HepG2 (cell line): ENCODE data around the gene GLI3. TPM values are rescaled to one million over a fixed set of nuclear protein-coding genes. Genes with fewer than 3 reads are reported as not detected.

Source experiments
- ATAC-seq: fragments of 200-7000 bp; cut with Tn5 transposase; 3 replicates; pipeline ENCODE4 v1.9.1; 2020; ENCODE audit warnings: mild to moderate bottlenecking, moderate library complexity
- BruUV-seq: library from RNA; stranded (reverse); fragments of 400-500 nt; replicated peaks from 2 replicates; lab custom pipeline; 2021; lab: Mats Ljungman, UMichigan
- CTCF ChIA-PET: fragments of 300-600 bp; formaldehyde crosslinking; extraction: SDS; loops from one replicate; lab custom pipeline; 2021; ENCODE audit warnings: low total read pairs, inconsistent platforms, low intra/inter-chr PET ratio; lab: Yijun Ruan, JAX
- POLR2A ChIA-PET: fragments of 350-600 bp; sonication (Branson Sonifier 250); formaldehyde crosslinking; loops from one replicate; lab custom pipeline; 2020; ENCODE audit warnings: antibody characterized with exemption, inconsistent platforms; lab: Yijun Ruan, JAX
- DNase-seq: peaks from one replicate; pipeline ENCODE4 v3.0.0-alpha.2; 2015; ENCODE audit warnings: low spot score
- FAIRE-seq: peaks from 3 replicates; lab custom pipeline; 2011; peaks lifted over from hg19 to GRCh38; lab: Jason Lieb, UNC
- H2AFZ ChIP-seq: one replicate; pipeline ENCODE4 v1.6.1; 2011; ENCODE audit warnings: low read length, inconsistent platforms
- H3K27ac ChIP-seq: fragments of 300-600 bp; 3 replicates; pipeline ENCODE4 v1.8.0; 2011; ENCODE audit warnings: mixed run types, mild to moderate bottlenecking, mixed read lengths, low read length, inconsistent platforms; ENCODE audit not compliant: insufficient read depth; ENCODE audit errors: extremely low read length
- H3K27me3 ChIP-seq, 2 experiments: fragments of 200-600 bp in 1 of 2; 2 replicates in 1 of 2; 3 replicates in 1 of 2; pipeline versions ENCODE4 v1.6.0 to v1.8.0; 2011; ENCODE audit warnings: low read length in 2 of 2, mild to moderate bottlenecking in 2 of 2, moderate library complexity in 2 of 2, inconsistent platforms in 1 of 2; ENCODE audit not compliant: insufficient read depth in 2 of 2, control insufficient read depth in 1 of 2
- H3K36me3 ChIP-seq, 2 experiments: fragments of 200-600 bp in 1 of 2; replicated peaks in 1 of 2; 2 replicates in 1 of 2; 3 replicates in 1 of 2; pipeline versions ENCODE4 v1.5.1 to v1.8.0; 2011; ENCODE audit warnings: low read length in 2 of 2, inconsistent platforms in 1 of 2; ENCODE audit not compliant: insufficient read depth in 2 of 2, control insufficient read depth in 1 of 2
- H3K4me1 ChIP-seq: 2 replicates; pipeline ENCODE4 v1.5.1; 2012; ENCODE audit warnings: low read length, inconsistent platforms; ENCODE audit not compliant: insufficient read depth
- H3K4me2 ChIP-seq: 2 replicates; pipeline ENCODE4 v1.6.0; 2011; ENCODE audit warnings: low read depth, low read length, inconsistent platforms
- H3K4me3 ChIP-seq, 3 experiments: fragments of 200-600 bp in 1 of 3; sonication (generic), shearing (Covaris generic) in 1 of 3; replicated peaks in 1 of 3; 2 replicates each; pipeline ENCODE4 v1.5.1; 2011 to 2016; ENCODE audit warnings: low read length in 3 of 3, inconsistent platforms in 2 of 3, low read depth in 2 of 3, mild to moderate bottlenecking in 2 of 3, control low read depth in 1 of 3, mixed read lengths in 1 of 3; ENCODE audit not compliant: insufficient read depth in 1 of 3
- H3K79me2 ChIP-seq: one replicate; pipeline ENCODE4 v1.6.1; 2011; ENCODE audit warnings: low read length, inconsistent platforms; ENCODE audit not compliant: insufficient read depth
- H3K9ac ChIP-seq: 2 replicates; pipeline ENCODE4 v1.6.0; 2011; ENCODE audit warnings: mild to moderate bottlenecking, low read depth, low read length, inconsistent platforms; ENCODE audit not compliant: insufficient read depth
- H3K9me3 ChIP-seq: 2 replicates; pipeline ENCODE4 v1.5.1; 2012; ENCODE audit warnings: mild to moderate bottlenecking, low read length
- H4K20me1 ChIP-seq: 2 replicates; pipeline ENCODE4 v1.6.0; 2011; ENCODE audit warnings: inconsistent platforms, mild to moderate bottlenecking, low read length, moderate library complexity; ENCODE audit not compliant: insufficient read depth
- ARID2 ChIP-seq: sonication (generic); formaldehyde crosslinking; IDR thresholded peaks from 2 replicates; pipeline ENCODE4 v1.8.1; 2022; ENCODE audit warnings: mild to moderate bottlenecking, missing genetic modification reagents, borderline replicate concordance
- ATM ChIP-seq: fragments of 450-650 bp; IDR thresholded peaks from 2 replicates; pipeline ENCODE4 v1.7.1; 2017; ENCODE audit warnings: mild to moderate bottlenecking, borderline replicate concordance
- EED ChIP-seq: sonication (generic); formaldehyde crosslinking; IDR thresholded peaks from 2 replicates; pipeline ENCODE4 v1.5.0; 2020; ENCODE audit warnings: mild to moderate bottlenecking, missing genetic modification reagents
- FOXK1 ChIP-seq: sonication (generic); formaldehyde crosslinking; IDR thresholded peaks from 2 replicates; pipeline ENCODE4 v1.4.0; 2020; ENCODE audit warnings: low read depth, missing genetic modification reagents, borderline replicate concordance
- GTF2F1 ChIP-seq: fragments of 150-350 bp; IDR thresholded peaks from 2 replicates; pipeline ENCODE4 v1.6.1; 2014; ENCODE audit warnings: low read length
- HMG20A ChIP-seq: IDR thresholded peaks from 2 replicates; pipeline ENCODE4 v1.6.1; 2016; ENCODE audit warnings: borderline replicate concordance
- MEIS2 ChIP-seq: sonication (generic); formaldehyde crosslinking; IDR thresholded peaks from 2 replicates; pipeline ENCODE4 v1.9.0; 2021; ENCODE audit warnings: mild to moderate bottlenecking, missing genetic modification reagents
- MTF1 ChIP-seq: sonication (generic); formaldehyde crosslinking; IDR thresholded peaks from 2 replicates; pipeline ENCODE4 v1.5.0; 2020; ENCODE audit warnings: missing genetic modification reagents
- RFX1 ChIP-seq: fragments of 450-650 bp; IDR thresholded peaks from 2 replicates; pipeline ENCODE4 v1.6.1; 2017
- SIN3A ChIP-seq: IDR thresholded peaks from 2 replicates; pipeline ENCODE4 v1.6.1; 2011; ENCODE audit warnings: low read depth, mild to moderate bottlenecking, control low read depth, low read length, borderline replicate concordance
- TOE1 ChIP-seq: sonication (generic); formaldehyde crosslinking; IDR thresholded peaks from 2 replicates; pipeline ENCODE4 v1.4.0; 2020; ENCODE audit warnings: mild to moderate bottlenecking, missing genetic modification reagents
- ZNF629 ChIP-seq: sonication (generic); formaldehyde crosslinking; conservative IDR thresholded peaks from 2 replicates; pipeline ENCODE4 v1.5.0; 2020; ENCODE audit warnings: missing genetic modification reagents
- ZNF773 ChIP-seq: sonication (generic); formaldehyde crosslinking; IDR thresholded peaks from 2 replicates; pipeline ENCODE4 v1.4.0; 2020; ENCODE audit warnings: missing genetic modification reagents, borderline replicate concordance
- ZNF839 ChIP-seq: sonication (generic); formaldehyde crosslinking; IDR thresholded peaks from 2 replicates; pipeline ENCODE4 v1.4.0; 2020; ENCODE audit warnings: missing genetic modification reagents, mild to moderate bottlenecking, borderline replicate concordance
- WGBS: methylation state at CpG from one replicate; pipeline ENCODE4 v1.1.6; 2017; ENCODE audit warnings: low lambda C conversion rate; 5-methylcytosine and 5-hydroxymethylcytosine counted together
- in situ Hi-C: cut with HindIII; loops from 2 replicates; pipeline ENCODE4 v1.10.0; 2017; ENCODE audit warnings: low pct_unique_long_range_greater_than_20kb; ENCODE audit not compliant: extremely low pct_ligation_motif_present
- intact Hi-C: fragments of 100-400 bp; cut with micrococcal nuclease; formaldehyde crosslinking; loops from one replicate; pipeline ENCODE4 v1.10.0; 2022; ENCODE audit not compliant: unreplicated experiment
- polyA plus RNA-seq, 8 experiments: library from polyadenylated mRNA; depleted of rRNA in 3 of 8; stranded (reverse) in 7 of 8; unstranded in 1 of 8; fragments of >200 nt; fragmentation: Illumina TruSeq in 4 of 8; extraction: Trizol in 4 of 8; gene quantifications; 2 replicates each; pipeline versions ENCODE4 v1.2.1 to v1.2.3, GENCODE V29; 2011 to 2016; ENCODE audit warnings: low read depth in 4 of 8, missing spikeins in 1 of 8, mixed read lengths in 1 of 8; ENCODE audit not compliant: insufficient read depth in 1 of 8
- total RNA-seq, 5 experiments: library from RNA; depleted of rRNA; stranded (reverse); fragments of >200 nt; fragmentation: Illumina TruSeq; extraction: Trizol; gene quantifications; 2 replicates each; pipeline ENCODE4 v1.2.3, GENCODE V29; 2016; ENCODE audit warnings: low read depth in 1 of 5
- TF ChIP-seq, protein P1 (sequence below): sonication (generic); formaldehyde crosslinking; IDR thresholded peaks from 2 replicates; pipeline ENCODE4 v1.4.0; 2020; ENCODE audit warnings: mild to moderate bottlenecking, missing genetic modification reagents
- TF ChIP-seq, protein P2 (sequence below): sonication (generic); formaldehyde crosslinking; IDR thresholded peaks from 2 replicates; pipeline ENCODE4 v1.5.1; 2020; ENCODE audit warnings: mild to moderate bottlenecking, missing genetic modification reagents, borderline replicate concordance
- TF ChIP-seq, protein P3 (sequence below): sonication (generic); formaldehyde crosslinking; IDR thresholded peaks from 2 replicates; pipeline ENCODE4 v1.9.0; 2022; ENCODE audit warnings: low read depth, missing genetic modification reagents
- TF ChIP-seq, protein P4 (sequence below): sonication (generic); formaldehyde crosslinking; IDR thresholded peaks from 2 replicates; pipeline ENCODE4 v1.4.0; 2020; ENCODE audit warnings: missing genetic modification reagents

Gene GLI3
- total and polyA plus RNA-seq, 2 of the 13 experiments (the other 11 are each of a cell fraction or from before 2014, with no cell fraction given): not detected

DNA sequence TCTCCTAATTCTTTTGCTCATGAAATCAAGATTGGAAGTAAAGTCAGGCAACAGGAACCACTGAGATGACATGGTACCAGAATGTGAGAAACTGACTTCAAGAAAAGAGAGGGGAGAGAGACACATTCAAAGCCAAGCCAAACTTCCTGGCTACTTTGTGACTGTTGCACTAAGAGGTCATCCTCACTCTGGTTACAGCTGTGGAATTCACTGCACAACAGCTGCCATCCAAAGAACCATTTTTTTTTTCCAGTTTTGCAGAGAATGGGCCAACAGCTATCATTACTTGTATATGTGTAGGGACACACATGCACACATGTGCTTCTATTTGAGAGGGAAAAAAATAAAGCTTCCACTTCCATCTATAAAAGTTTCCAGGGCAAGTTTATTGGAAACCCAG, 203.5 kb downstream of the GLI3 start (continued):
- TF ChIP-seq, protein P1, sequence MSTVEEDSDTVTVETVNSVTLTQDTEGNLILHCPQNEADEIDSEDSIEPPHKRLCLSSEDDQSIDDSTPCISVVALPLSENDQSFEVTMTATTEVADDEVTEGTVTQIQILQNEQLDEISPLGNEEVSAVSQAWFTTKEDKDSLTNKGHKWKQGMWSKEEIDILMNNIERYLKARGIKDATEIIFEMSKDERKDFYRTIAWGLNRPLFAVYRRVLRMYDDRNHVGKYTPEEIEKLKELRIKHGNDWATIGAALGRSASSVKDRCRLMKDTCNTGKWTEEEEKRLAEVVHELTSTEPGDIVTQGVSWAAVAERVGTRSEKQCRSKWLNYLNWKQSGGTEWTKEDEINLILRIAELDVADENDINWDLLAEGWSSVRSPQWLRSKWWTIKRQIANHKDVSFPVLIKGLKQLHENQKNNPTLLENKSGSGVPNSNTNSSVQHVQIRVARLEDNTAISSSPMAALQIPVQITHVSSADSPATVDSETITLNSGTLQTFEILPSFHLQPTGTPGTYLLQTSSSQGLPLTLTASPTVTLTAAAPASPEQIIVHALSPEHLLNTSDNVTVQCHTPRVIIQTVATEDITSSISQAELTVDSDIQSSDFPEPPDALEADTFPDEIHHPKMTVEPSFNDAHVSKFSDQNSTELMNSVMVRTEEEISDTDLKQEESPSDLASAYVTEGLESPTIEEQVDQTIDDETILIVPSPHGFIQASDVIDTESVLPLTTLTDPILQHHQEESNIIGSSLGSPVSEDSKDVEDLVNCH (CRISPR knock-in tag): no peak
- TF ChIP-seq MEIS2 (CRISPR knock-in tag): no peak
- TF ChIP-seq ZNF773: no peak
- no peak for TF ChIP-seq ZNF839 (CRISPR knock-in tag)
- TF ChIP-seq RFX1: no peak
- TF ChIP-seq HMG20A: no peak
- no peak for TF ChIP-seq ZNF629 (CRISPR knock-in tag)
- TF ChIP-seq, protein P2, sequence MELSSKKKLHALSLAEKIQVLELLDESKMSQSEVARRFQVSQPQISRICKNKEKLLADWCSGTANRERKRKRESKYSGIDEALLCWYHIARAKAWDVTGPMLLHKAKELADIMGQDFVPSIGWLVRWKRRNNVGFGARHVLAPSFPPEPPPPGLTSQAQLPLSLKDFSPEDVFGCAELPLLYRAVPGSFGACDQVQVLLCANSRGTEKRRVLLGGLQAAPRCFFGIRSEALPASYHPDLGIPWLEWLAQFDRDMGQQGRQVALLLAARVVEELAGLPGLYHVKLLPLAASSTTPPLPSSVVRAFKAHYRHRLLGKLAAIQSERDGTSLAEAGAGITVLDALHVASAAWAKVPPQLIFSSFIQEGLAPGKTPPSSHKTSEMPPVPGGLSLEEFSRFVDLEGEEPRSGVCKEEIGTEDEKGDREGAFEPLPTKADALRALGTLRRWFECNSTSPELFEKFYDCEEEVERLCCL (CRISPR knock-in tag): no peak

DNA sequence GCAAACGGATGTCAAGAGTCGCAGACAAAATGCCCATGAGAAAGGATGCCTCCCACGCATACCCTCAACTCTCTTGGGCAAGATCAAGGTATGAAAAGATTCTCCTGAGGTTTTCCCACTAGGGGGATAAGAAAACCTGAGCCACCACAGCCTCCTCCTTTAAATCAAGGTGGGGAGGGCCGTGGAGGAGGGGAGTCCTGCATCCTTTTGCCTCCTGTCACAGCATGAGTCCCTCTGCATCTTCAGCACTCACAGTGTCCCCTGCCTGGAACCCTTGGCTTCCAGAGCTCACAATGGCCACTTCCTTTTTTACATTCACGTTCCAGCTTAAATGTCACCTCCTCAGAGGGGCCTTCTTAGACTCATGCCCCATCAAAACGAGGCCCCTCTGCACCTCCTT, 207.6 kb downstream of the GLI3 start:
- Histone ChIP-seq H4K20me1 (no peaks in the 10 kb centered on the region), H3K9ac (no peak overlapping the region), H3K4me3 (no peak overlapping the region), H3K79me2 (no peaks in the 10 kb centered on the region), H3K36me3 (no peaks in the 10 kb centered on the region), H2AFZ (no peak overlapping the region), H3K27ac (no peak overlapping the region), H3K4me2 (no peak overlapping the region), H3K27me3 (peaks cover 0 to 23% of the 10 kb centered on the region in 2 experiments; a peak in 3 of 5 replicates), H3K9me3 (no peaks in the 10 kb centered on the region), H3K4me1 (no peaks in the 10 kb centered on the region)
- TF ChIP-seq MTF1 (CRISPR knock-in tag) (no peak), EED (CRISPR knock-in tag) (no peak), ARID2 (CRISPR knock-in tag) (no peak), SIN3A (no peak), TOE1 (CRISPR knock-in tag) (no peak), GTF2F1 (no peak), FOXK1 (CRISPR knock-in tag) (no peak), ATM (no peak)
- TF ChIP-seq, protein P3, sequence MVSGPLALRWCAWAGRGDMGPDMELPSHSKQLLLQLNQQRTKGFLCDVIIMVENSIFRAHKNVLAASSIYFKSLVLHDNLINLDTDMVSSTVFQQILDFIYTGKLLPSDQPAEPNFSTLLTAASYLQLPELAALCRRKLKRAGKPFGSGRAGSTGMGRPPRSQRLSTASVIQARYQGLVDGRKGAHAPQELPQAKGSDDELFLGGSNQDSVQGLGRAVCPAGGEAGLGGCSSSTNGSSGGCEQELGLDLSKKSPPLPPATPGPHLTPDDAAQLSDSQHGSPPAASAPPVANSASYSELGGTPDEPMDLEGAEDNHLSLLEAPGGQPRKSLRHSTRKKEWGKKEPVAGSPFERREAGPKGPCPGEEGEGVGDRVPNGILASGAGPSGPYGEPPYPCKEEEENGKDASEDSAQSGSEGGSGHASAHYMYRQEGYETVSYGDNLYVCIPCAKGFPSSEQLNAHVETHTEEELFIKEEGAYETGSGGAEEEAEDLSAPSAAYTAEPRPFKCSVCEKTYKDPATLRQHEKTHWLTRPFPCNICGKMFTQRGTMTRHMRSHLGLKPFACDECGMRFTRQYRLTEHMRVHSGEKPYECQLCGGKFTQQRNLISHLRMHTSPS (CRISPR knock-in tag): no peak
- TF ChIP-seq, protein P4, sequence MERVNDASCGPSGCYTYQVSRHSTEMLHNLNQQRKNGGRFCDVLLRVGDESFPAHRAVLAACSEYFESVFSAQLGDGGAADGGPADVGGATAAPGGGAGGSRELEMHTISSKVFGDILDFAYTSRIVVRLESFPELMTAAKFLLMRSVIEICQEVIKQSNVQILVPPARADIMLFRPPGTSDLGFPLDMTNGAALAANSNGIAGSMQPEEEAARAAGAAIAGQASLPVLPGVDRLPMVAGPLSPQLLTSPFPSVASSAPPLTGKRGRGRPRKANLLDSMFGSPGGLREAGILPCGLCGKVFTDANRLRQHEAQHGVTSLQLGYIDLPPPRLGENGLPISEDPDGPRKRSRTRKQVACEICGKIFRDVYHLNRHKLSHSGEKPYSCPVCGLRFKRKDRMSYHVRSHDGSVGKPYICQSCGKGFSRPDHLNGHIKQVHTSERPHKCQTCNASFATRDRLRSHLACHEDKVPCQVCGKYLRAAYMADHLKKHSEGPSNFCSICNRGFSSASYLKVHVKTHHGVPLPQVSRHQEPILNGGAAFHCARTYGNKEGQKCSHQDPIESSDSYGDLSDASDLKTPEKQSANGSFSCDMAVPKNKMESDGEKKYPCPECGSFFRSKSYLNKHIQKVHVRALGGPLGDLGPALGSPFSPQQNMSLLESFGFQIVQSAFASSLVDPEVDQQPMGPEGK: no peak
- WGBS: 8% methylated on average over 6 of the region's 6 CpGs
- intact Hi-C loops (no loop called here), in situ Hi-C loops (no loop called here)
- DNase-seq: no peak
- no peak for FAIRE-seq
- no TSS peak for BruUV-seq
- no peak for ATAC-seq
- ChIA-PET POLR2A (no interaction called here), CTCF (no interaction called here)
